ENCODE results near the gene DIDO1. TPM values are rescaled to one million over a fixed set of nuclear protein-coding genes. Genes with fewer than 3 reads are reported as not detected.

Gene DIDO1
- total and polyA plus RNA-seq, 9 of the 15 experiments (the other 6 are each of a cell fraction or from before 2014, with no cell fraction given) = 4.4 to 46.8 (median 31.2) TPM

GRCh38 chr20:62861726-62862336 lies 64.5 kb downstream of the DIDO1 start, which contains the start of gene TCFL5 (continued):
- TF ChIP-seq NR0B1 (IDR thresholded peaks at IDR 0.05; ENCODE audit: partially characterized antibody) (no peak), FOXK1 (CRISPR knock-in tag; IDR thresholded peaks at IDR 0.05; ENCODE audit: borderline replicate concordance) (no peak), HMGXB4 (CRISPR knock-in tag; IDR thresholded peaks at IDR 0.05) (no peak), CAMTA2 (CRISPR knock-in tag; conservative IDR thresholded peaks at IDR 0.05) (no peak), NR3C1 (CRISPR knock-in tag; IDR thresholded peaks at IDR 0.05) (no peak), NRF1 (conservative IDR thresholded peaks at IDR 0.05 in 1 of 2, IDR thresholded peaks at IDR 0.05 in 1 of 2) (peak; percentile 89 to 91), NFATC3 (IDR thresholded peaks at IDR 0.05) (no peak), ZNF23 (CRISPR knock-in tag; IDR thresholded peaks at IDR 0.05) (no peak), CREB1 (IDR thresholded peaks at IDR 0.05) (peak; percentile 62), CREB1 (CRISPR knock-in tag; IDR thresholded peaks at IDR 0.05) (peak; percentile 74), ZNF274 (IDR thresholded peaks at IDR 0.05; ENCODE audit: borderline replicate concordance, low read depth, low read length) (no peak), ZNF197 (CRISPR knock-in tag; IDR thresholded peaks at IDR 0.05; ENCODE audit: low read depth) (no peak), PHF8 (IDR thresholded peaks at IDR 0.05; ENCODE audit: borderline replicate concordance, low read length) (no peak; the same call in 1 of the 2 replicates), MAX (CRISPR knock-in tag; IDR thresholded peaks at IDR 0.05) (peak; percentile 98), ZNF586 (CRISPR knock-in tag; conservative IDR thresholded peaks at IDR 0.05) (no peak), ZC3H8 (IDR thresholded peaks at IDR 0.05) (no peak), HNRNPLL (IDR thresholded peaks at IDR 0.05; ENCODE audit: low read depth, low read length, poor library complexity, severe bottlenecking) (peak; percentile 83), KLF1 (tag; IDR thresholded peaks at IDR 0.05) (no peak), DIDO1 (tag; IDR thresholded peaks at IDR 0.05; ENCODE audit: low read depth) (no peak), XRCC4 (IDR thresholded peaks at IDR 0.05; ENCODE audit: extremely low read depth, insufficient read depth, insufficient read length) (no peak), ZNF384 (IDR thresholded peaks at IDR 0.05; ENCODE audit: low read depth, low read length) (no peak), RFX5 (IDR thresholded peaks at IDR 0.05; ENCODE audit: low read depth, low read length) (no peak), TCF15 (CRISPR knock-in tag; IDR thresholded peaks at IDR 0.05) (no peak), CBX1 (IDR thresholded peaks at IDR 0.05; ENCODE audit: low read depth) (peak; percentile 47; the same call in 1 of the 2 replicates), PREB (CRISPR knock-in tag; IDR thresholded peaks at IDR 0.05) (no peak), RCOR1 (IDR thresholded peaks at IDR 0.05; ENCODE audit: borderline replicate concordance in 1 of 2, low read depth in 2 of 2, low read length in 2 of 2) (no peak)

All from K562 (cell line).